ENCODE data around the gene SMAP2.

Gene SMAP2

GRCh38 chr1:40393173-40393572, 19.6 kb downstream of the SMAP2 start:
- TF ChIP-seq CREB1 (IDR thresholded peaks at IDR 0.05; ENCODE audit: low read depth) (no peak), RAD21 (IDR thresholded peaks at IDR 0.05; ENCODE audit: low read depth) (no peak)

- TF ChIP-seq MAX (IDR thresholded peaks at IDR 0.05): no peak
- no peak for TF ChIP-seq EGR1 (IDR thresholded peaks at IDR 0.05)
- no peak for TF ChIP-seq REST (IDR thresholded peaks at IDR 0.05; ENCODE audit: low read depth)
- TF ChIP-seq ZBTB7A (IDR thresholded peaks at IDR 0.05; ENCODE audit: low read depth): no peak
- no peak for TF ChIP-seq CREB1 (IDR thresholded peaks at IDR 0.05; ENCODE audit: low read depth)
Measured at GRCh38 chr1:40394491-40395172, 21.1 kb downstream of the SMAP2 start.

- no peak for TF ChIP-seq MAX (IDR thresholded peaks at IDR 0.05)
- TF ChIP-seq USF1 (IDR thresholded peaks at IDR 0.05): no peak
- TF ChIP-seq TAF1 (IDR thresholded peaks at IDR 0.05; ENCODE audit: low read depth): no peak
- TF ChIP-seq TEAD4 (IDR thresholded peaks at IDR 0.05): no peak
- no peak for TF ChIP-seq YY1 (IDR thresholded peaks at IDR 0.05; ENCODE audit: low read depth)
- TF ChIP-seq REST (IDR thresholded peaks at IDR 0.05; ENCODE audit: low read depth): no peak
- TF ChIP-seq TCF12 (IDR thresholded peaks at IDR 0.05; ENCODE audit: low read depth): no peak
- no peak for TF ChIP-seq NFIC (IDR thresholded peaks at IDR 0.05)
- TF ChIP-seq EP300 (IDR thresholded peaks at IDR 0.05; ENCODE audit: borderline replicate concordance): no peak
- no peak for TF ChIP-seq EGR1 (IDR thresholded peaks at IDR 0.05)
- TF ChIP-seq ZBTB7A (IDR thresholded peaks at IDR 0.05; ENCODE audit: low read depth): no peak
Measured at GRCh38 chr1:40395190-40396175, 22.0 kb downstream of the SMAP2 start.

- TF ChIP-seq CREB1 (IDR thresholded peaks at IDR 0.05; ENCODE audit: low read depth) (no peak), NFIC (IDR thresholded peaks at IDR 0.05) (no peak), REST (IDR thresholded peaks at IDR 0.05; ENCODE audit: low read depth) (no peak), RAD21 (IDR thresholded peaks at IDR 0.05; ENCODE audit: low read depth) (no peak), EGR1 (IDR thresholded peaks at IDR 0.05) (no peak), FOXM1 (IDR thresholded peaks at IDR 0.05; ENCODE audit: borderline replicate concordance, low read depth) (no peak), TAF1 (IDR thresholded peaks at IDR 0.05; ENCODE audit: low read depth) (no peak), EP300 (IDR thresholded peaks at IDR 0.05; ENCODE audit: borderline replicate concordance) (no peak), USF1 (IDR thresholded peaks at IDR 0.05) (no peak), MAX (IDR thresholded peaks at IDR 0.05) (no peak)
Measured at GRCh38 chr1:40396420-40396819, 22.9 kb downstream of the SMAP2 start.

Data from Ishikawa (cell line).